ENCODE measurements around the gene GTF2IRD1. TPM values are rescaled to one million over a fixed set of nuclear protein-coding genes. Genes with fewer than 3 reads are reported as not detected.
"Not testable (repeated sequence)": the region's sequence is repeated elsewhere in the genome, so short reads cannot be mapped to it uniquely, and the experiment has no call there.

Gene GTF2IRD1, protein sequence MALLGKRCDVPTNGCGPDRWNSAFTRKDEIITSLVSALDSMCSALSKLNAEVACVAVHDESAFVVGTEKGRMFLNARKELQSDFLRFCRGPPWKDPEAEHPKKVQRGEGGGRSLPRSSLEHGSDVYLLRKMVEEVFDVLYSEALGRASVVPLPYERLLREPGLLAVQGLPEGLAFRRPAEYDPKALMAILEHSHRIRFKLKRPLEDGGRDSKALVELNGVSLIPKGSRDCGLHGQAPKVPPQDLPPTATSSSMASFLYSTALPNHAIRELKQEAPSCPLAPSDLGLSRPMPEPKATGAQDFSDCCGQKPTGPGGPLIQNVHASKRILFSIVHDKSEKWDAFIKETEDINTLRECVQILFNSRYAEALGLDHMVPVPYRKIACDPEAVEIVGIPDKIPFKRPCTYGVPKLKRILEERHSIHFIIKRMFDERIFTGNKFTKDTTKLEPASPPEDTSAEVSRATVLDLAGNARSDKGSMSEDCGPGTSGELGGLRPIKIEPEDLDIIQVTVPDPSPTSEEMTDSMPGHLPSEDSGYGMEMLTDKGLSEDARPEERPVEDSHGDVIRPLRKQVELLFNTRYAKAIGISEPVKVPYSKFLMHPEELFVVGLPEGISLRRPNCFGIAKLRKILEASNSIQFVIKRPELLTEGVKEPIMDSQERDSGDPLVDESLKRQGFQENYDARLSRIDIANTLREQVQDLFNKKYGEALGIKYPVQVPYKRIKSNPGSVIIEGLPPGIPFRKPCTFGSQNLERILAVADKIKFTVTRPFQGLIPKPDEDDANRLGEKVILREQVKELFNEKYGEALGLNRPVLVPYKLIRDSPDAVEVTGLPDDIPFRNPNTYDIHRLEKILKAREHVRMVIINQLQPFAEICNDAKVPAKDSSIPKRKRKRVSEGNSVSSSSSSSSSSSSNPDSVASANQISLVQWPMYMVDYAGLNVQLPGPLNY
- 65.9 TPM for polyA plus RNA-seq (ENCODE audit: insufficient read length)
- long read RNA-seq, donor 1, partial matches to known transcripts = 0 of 5 reads
- long read RNA-seq, donor 1, other reads (novel, unspliced or antisense) = 0 of 5 reads
- long read RNA-seq, donor 2, partial matches to known transcripts = 6 of 7 reads
- long read RNA-seq, donor 2, other reads (novel, unspliced or antisense) = 0 of 7 reads
- long read RNA-seq, donor 3, partial matches to known transcripts = 5 of 8 reads
- long read RNA-seq, donor 3, other reads (novel, unspliced or antisense) = 0 of 8 reads
- long read RNA-seq, donor 4, partial matches to known transcripts = 0 of 1 reads
- long read RNA-seq, donor 4, other reads (novel, unspliced or antisense) = 0 of 1 reads
- long read RNA-seq, donor 5, partial matches to known transcripts = 0 of 8 reads
- long read RNA-seq, donor 5, other reads (novel, unspliced or antisense) = 0 of 8 reads
- long read RNA-seq, donor 6, partial matches to known transcripts = 0 of 6 reads
- long read RNA-seq, donor 6, other reads (novel, unspliced or antisense) = 0 of 6 reads
- long read RNA-seq, donor 7, partial matches to known transcripts = 0 of 5 reads
- long read RNA-seq, donor 7, other reads (novel, unspliced or antisense) = 0 of 5 reads
- long read RNA-seq, donor 8, partial matches to known transcripts = 0 of 2 reads
- long read RNA-seq, donor 8, other reads (novel, unspliced or antisense) = 0 of 2 reads

DNA sequence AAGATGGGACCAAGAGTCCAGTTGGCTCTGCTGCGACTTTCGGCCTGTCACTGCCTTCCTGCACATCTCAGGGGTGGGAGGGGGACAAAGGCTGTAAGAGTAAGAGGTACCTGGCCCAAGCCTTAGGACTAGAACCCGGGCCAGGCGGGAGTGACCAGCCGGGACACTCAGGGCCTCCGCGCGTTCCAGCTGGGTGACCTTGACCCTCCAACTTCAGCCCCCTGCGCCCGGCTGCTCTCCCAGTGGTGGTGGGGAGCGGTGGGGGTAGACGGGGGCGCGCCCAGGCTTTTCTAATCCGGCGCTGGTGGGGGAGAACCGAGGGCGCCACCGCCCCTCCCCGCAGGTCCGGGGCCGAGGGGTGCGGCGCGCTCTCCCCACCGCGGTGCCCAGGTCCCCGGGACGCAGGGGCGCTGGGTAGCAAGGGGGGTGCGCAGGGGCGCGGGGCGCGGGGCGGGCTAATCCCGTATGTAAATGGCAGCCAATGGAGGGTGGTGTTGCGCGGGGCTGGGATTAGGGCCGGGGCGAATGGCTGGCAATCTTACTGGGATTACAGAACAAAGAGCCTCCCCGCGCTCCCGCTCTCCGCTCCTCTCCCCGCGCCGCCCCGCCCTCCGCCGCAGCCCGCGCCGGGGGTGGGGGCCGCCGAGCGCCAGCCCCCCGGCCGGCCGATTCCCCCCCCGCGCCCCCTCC is at the start of gene GTF2IRD1:
Gene GTF2IRD1 (plus strand): TSS at position 585 of the 690 bp plus-strand sequence. CDS start 54,175 bp downstream, outside the sequence.
- no peak for DNase-seq

DNA sequence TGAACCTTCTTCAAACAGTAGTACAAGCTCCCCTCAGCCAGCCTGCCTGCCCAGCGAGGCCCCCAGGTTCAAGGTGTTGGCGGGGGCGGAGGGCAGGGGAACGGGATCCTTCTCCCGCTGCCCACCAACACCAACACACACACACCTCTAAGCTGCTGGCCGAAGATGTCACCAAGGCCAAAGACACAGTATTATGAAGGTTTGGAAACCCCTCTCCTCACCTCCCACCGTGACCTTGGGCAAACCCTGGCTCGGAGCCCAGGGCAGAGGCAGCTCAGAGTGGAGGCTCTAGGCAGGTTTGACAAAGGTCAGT is 49.4 kb upstream of the GTF2IRD1 start:
- DNase-seq = no peak

DNA sequence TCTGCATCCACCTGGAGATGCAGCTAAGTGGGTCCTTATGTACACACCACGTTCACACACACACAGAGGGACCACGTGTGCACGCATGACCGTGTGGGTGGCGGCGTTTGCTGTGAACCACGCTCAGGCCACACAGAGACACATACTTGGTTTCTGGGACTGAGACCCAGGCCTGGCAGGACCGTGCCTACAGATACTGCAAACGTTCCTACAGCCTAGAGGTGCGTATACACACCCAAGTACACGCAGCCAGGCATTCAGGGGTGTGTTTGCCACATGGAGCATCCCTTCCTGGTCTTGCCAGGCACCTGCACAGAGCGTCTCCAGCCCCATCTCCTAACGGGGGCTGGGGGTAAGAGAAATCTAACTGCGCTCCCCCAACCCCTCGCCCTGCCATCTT is 49.0 kb upstream of the GTF2IRD1 start:
- DNase-seq = no peak

DNA sequence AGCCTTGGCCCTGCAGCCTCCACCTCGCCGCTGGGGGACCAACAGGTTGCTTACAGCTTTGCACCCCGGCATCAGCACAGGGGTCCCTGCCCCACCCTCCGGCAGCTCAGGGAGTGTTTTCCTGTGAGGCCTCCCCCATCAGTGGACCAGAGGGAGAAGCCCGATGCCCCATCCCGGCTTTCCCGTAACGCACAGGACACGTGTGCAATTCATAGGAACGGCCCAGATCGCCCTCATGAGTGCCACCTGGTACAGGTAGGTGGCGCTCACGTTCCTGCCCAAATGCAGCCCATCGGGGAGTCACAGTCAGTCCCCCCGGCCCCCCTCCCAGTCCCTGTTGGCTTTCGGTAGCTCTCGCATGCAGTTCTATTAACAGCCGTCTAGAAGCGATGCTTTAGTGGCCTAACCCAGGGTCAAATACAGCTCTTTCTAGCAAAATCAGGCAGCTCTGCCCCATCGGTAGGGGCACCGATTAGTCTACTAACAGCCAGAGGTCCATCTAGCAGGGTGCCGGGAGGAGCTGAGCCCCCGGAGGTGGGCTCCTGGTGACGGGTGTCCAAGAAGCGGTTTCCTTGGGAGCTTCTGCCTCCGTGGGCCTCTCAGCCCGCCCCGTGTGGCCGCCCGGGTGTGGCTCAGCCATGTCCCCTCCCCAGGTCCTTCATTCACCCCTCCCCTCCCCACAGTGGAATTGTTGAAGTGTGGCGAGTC is 48.4 kb upstream of the GTF2IRD1 start:
- no peak for DNase-seq

DNA sequence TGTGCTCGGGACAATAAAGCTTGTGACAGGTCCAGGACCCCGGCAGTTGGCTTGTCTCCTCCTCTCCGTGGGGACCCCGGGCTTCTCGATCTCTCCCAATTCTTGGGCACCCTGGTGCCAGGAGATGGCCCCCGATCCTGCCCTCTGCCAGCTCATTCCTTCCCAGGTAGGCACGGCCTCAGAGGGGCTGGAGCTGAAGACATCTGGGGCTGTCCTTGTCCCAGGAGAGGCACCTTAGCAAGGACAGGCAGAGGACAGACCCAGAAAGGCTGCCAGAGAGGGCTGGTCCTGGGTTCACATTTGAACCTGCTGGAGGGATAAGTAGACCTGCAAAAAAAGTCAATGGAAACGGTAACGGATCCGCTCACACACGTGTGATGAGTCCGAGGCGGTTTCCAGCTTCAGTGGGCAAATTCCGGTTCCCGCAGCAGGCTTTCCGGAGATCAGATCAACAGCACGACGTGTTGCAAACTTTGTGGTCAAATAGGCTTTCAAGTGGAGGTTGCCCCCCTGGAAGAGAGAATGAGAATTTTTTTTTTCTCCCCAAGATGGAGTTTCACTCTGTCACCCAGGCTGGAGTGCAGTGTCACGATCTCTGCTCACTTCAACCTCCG is 47.7 kb upstream of the GTF2IRD1 start:
- DNase-seq = no peak

DNA sequence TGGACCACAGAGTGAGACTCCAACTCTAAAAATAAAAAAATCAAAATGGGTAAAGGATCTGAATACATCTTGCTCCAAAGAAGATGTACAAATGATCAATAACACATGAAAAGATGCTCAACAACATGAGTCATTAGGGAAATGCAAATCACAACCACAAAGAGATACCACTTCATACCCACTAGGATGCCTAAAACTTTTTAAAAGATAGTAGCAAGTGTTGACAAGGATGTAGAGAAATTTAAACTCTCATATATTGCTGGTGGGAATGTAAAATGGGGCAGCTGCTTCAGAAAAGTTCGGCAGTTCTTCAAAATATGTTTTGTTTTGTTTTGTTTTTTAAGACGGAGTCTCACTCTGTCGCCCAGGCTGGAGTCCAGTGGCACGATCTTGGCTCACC is 45.7 kb upstream of the GTF2IRD1 start:
- no peak for DNase-seq

DNA sequence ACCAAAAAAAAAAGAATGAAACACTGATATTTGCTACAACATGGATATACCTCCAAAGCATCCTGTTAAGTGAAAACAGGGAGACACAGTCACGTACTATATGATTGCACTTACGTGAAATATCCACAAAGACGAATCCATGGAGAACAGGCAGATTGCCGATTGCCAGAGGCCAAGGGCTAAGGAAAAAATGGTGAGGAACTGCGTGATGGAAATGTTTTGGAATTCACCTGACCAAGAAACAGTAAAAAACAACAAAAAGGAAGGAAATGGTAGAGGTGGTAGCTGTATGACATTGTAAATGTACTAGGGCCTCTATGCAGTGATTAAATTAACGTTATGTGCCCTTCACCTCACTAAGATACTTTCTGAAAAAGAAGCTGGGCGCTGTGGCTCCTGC is 44.1 kb upstream of the GTF2IRD1 start:
- no peak for DNase-seq

DNA sequence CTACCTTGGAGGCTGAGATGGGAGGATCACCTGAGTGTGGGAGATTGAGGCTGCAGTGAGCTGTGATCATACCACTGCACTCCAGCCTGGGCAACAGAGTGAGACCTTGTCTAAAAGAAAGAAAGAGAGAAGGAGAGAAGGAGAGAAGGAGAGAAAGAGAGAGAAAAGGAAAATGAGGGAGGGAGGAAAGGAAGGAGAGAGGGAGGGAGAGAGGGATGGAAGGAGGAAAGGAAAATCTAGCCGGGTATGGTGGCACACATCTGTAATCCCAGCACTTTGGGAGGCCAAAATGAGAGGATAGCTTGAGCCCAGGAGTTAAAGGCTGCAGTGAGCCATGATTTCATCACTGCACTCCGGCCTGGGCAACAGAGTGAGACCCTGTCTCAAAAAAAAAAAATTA is 42.9 kb upstream of the GTF2IRD1 start:
- DNase-seq = no peak

DNA sequence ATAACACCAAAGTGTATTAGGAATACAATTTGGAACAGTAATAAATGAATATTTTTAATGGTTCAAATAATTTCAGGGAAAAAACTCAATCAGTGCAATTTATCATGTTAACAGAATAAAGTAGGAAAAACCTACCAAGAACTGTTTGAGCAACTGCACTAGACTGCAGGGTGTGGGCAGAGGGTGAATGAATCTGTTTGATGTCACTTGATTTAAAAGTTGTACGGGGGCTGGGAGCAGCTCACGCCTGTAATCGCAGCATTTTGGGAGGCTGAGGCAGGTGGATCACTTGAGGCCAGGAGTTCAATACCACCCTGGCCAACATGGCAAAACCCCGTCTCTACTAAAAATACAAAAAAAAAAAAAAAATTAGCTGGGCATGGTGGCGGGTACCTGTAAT is 42.1 kb upstream of the GTF2IRD1 start:
- not testable (repeated sequence) for DNase-seq

DNA sequence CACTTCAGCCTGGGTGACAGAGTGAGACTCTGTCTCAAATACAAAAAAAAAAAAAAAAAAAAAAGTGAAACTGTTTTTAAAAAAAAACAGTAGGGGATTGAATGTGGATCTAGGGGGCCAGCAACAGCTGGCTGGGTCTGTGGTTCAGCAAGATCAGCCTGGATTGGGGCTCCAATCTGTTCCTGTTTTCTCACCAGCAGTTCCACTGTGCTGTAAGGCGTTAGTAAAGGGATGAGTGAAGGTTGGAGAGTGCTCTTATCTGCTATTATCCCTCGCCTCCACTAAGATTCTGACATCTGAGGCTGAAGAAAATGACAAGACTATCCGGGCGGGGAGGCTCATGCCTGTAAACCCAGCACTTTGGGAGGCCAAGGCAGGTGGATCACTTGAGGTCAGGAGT is 41.6 kb upstream of the GTF2IRD1 start:
- DNase-seq = no peak

DNA sequence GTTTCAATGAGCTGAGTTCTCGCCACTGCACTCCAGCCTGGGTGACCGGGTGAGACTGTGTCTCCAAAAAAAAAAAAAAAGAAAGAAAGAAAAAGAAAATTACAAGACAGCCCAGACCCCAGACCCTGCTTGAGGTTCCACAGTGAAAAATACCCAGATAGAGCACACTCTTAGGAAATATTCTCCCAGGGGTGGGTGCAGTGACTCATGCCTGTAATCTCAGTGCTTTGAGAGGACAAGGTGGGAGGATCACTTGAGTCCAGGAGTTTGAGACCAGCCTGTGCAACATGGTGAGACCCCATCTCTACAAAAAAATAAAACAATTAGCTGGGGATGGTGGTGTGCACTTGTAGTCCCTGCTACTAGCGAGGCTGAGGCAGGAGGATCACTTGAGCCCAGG is 41.1 kb upstream of the GTF2IRD1 start:
- DNase-seq = no peak

DNA sequence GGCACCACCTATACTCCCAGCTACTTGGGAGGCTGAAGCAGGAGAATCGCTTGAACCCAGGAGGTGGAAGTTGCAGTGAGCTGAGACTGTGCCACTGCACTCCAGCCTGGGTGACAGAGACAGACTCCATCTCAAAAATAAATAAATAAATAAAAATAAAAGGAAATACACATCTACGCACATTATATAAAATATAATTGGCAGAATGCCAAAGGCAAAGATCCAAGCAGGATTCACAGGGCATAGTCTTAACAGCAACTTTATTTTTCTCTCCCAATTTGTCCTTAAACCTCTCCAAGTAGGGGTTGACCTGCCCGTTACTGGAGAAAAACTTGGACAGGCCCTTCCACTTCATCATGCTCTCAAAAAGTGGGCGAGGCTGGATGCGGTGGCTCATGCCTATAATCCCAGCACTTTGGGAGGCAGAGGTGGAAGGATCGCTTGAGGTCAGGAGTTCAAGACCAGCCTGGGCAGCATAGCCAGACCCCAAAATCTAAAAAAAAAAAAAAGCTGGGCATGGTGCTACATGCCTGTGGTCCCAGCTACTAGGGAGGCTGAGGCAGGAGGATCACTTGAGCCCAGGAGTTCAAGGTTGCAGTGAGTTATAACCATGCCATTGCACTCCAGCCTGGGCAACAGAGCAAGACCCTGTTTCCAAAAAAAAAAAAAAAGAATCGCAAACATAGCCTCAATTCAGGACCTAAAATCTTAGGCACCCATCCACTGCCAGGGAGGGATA is 38.9 kb upstream of the GTF2IRD1 start:
- not testable (repeated sequence) for DNase-seq

DNA sequence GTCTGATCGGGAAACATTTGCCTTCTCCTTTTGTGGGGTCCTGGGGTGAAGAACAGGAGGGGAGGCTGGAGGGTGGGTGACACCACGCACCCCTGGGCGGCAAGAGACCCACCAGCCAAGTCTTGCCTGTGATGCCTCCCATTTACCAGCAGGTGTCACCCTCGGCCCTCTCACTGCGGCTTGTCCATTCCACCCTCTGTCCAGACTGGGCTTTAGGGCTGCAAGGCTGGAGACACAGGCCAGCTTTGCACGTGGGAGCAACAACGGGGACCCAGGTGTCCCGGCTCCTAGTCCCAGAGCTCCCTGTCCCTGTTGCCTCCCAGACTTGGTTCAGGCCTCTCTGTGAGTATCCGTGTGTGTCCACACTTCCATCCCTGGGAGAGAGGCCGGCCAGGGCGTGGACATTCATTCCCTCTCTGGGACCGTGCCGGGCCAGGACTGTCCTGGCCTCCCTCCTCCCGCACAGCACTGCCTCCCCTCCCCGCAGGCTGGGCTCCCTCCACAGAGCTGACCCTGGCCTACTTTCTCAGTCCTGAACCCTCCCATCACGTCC is 36.2 kb upstream of the GTF2IRD1 start:
- no peak for DNase-seq

DNA sequence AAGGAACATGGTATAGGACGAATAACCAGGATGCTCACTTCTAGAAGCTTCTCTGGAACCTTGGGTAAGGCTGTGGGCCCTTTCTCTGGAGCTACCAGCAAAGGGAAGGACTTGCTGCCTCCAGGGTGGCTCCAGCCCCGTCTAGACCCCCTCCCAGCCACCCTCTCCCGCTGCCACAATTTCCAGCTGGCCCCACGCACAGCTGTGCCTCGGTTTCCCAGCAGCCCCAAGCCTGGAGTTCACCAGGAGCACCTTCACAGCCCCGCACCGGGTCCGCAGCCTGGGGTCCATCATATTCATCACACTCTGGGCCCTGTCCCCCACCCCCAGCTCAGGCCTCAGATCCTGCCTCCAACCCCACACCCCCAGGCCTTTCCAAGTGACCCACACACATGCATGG is 35.6 kb upstream of the GTF2IRD1 start:
- DNase-seq = no peak

DNA sequence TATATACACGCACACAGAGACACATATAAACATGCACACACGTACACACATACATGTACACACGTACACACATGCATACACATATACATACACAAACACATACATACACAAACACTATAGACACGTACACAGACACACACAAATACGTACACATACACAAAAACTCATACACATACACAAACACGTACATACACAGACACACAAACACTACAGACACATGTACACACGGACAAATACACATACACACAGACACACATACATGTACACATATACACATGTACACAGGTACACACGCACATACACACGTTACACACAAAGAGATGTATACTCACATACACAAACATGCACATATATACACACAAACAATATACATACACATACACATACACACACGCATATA is 35.2 kb upstream of the GTF2IRD1 start:
- DNase-seq = no peak

DNA sequence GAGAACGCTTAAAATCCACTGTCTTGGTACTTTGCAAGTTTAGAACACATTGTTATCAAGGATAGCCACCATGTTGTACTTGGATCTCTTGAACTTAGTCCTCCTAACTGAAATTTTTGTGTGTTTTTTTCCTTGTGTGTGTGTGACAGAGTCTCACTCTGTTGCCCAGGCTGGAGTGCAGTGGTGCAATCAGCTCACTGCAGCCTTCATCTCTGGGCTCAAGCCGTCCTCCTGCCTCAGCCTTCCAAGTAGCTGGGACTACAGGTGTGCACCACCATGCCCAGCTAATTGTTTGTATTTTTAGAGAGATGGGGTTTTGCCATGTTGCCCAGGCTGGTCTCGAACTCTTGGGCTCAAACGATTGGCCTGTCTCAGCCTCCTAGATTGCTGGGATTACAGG is 34.5 kb upstream of the GTF2IRD1 start:
- DNase-seq = not testable (repeated sequence)

DNA sequence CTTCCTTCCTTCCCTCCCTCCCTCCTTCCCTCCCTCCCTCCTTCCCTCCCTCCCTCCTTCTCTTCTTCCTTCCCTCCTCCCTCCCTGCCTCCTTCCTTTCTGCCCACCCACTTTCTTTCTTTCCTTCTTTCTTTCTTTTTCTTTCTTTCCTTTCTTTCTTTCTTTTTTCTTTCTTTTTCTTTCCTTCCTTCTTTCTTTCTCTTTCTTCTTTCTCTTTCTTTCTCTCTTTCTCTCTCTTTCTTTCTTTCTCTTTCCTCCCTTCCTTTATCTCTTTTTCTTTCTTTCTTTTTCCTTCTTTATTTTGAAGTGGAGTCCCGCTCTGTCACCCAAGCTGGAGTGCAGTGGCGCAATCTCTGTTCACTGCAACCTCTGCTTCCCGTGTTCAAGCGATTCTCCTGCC is 33.7 kb upstream of the GTF2IRD1 start:
- no peak for DNase-seq

DNA sequence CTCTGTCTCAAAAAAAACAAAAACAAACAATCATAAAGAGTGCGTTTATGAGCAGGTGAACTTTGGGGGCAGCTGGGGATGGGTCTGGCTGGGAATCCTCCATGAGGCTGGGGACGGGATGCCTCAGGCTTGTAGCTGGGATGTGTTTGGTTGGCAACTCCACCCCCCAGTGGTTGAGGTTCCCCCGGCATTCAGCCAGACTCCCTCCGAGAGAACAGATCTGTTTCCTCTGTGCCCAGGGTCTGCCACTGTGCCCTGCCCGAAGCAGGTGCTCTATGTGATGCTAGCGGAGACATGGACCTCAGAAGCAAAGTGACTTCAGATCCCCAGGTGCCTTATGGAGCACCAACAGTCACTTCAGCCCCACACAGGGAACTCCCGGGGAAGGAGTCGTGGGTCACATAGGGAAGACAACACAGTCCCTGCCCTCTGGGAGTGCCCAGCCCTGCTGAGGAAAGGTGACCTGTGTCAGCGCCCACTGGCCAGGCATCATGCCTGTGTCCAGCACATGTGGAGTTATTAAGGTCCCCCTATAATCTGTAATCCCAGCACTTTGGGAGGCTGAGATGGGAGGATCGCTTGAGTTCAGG is 29.3 kb upstream of the GTF2IRD1 start:
- no peak for DNase-seq

DNA sequence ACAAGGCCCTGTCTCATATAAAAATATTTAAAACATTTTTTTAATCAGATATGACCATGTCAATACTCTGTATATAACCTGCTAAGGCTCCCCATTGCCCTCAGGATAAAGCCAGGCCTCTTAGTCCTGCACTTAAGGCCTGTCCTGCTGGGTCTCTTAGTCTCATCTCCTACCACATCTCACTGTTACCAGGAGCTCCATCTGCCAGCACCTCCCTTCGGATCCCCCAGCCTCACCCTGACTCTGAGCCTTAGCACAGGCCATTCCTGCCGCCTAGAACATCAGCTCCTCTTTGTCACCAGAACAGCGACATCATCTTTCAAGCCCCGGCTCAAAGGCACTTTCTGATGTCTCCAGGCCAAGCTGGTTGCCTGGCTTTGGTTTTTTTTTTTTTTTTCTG is 25.7 kb upstream of the GTF2IRD1 start:
- no peak for DNase-seq
